A549 (cell line): ENCODE measurements around the gene HES3.

Experiments
- CBX2 ChIP-seq: fragments of 200-600 bp; sonication (generic); IDR thresholded peaks from 2 replicates; pipeline ENCODE4 v1.6.1; 2016; ENCODE audit warnings: low read depth, mild to moderate bottlenecking, borderline replicate concordance
- CTCF ChIP-seq: fragments of >200 bp; sonication (Bioruptor Twin); formaldehyde crosslinking; IDR thresholded peaks from 3 replicates; pipeline ENCODE4 v1.5.1; 2016
- HOXA7 ChIP-seq: fragments of 250-450 bp; sonication (Bioruptor Pico); IDR thresholded peaks from 2 replicates; pipeline ENCODE4 v1.5.0; 2020; ENCODE audit warnings: mild to moderate bottlenecking, moderate library complexity
- POLR2A ChIP-seq: IDR thresholded peaks from 2 replicates; pipeline ENCODE4 v1.6.1; 2012; ENCODE audit warnings: mild to moderate bottlenecking, low read length
- RAD21 ChIP-seq, 2 experiments: fragments of >200 bp in 1 of 2; sonication (Bioruptor Twin) in 1 of 2; formaldehyde crosslinking in 1 of 2; IDR thresholded peaks in 1 of 2; conservative IDR thresholded peaks in 1 of 2; 2 replicates in 1 of 2; 3 replicates in 1 of 2; pipeline ENCODE4 v1.6.1; 2012 to 2018; ENCODE audit warnings: inconsistent platforms in 1 of 2
- RFX5 ChIP-seq: fragments of 450-650 bp; IDR thresholded peaks from 2 replicates; pipeline ENCODE4 v1.7.1; 2014; ENCODE audit warnings: antibody characterized with exemption, mild to moderate bottlenecking, moderate library complexity
- TF ChIP-seq, protein P1 (sequence below): fragments of 200-600 bp; sonication (generic); IDR thresholded peaks from 2 replicates; pipeline ENCODE4 v1.6.1; 2016; ENCODE audit warnings: antibody characterized with exemption, mild to moderate bottlenecking, moderate library complexity

GRCh38 chr1:6202256-6202655 is 41.7 kb upstream of the HES3 start:
- no peak for TF ChIP-seq RAD21 (conservative IDR thresholded peaks at IDR 0.05 in 1 of 2, IDR thresholded peaks at IDR 0.05 in 1 of 2)
- no peak for TF ChIP-seq CTCF
- no peak for TF ChIP-seq HOXA7 (CRISPR knock-in tag)
- TF ChIP-seq CBX2: no peak
- TF ChIP-seq, protein P1, sequence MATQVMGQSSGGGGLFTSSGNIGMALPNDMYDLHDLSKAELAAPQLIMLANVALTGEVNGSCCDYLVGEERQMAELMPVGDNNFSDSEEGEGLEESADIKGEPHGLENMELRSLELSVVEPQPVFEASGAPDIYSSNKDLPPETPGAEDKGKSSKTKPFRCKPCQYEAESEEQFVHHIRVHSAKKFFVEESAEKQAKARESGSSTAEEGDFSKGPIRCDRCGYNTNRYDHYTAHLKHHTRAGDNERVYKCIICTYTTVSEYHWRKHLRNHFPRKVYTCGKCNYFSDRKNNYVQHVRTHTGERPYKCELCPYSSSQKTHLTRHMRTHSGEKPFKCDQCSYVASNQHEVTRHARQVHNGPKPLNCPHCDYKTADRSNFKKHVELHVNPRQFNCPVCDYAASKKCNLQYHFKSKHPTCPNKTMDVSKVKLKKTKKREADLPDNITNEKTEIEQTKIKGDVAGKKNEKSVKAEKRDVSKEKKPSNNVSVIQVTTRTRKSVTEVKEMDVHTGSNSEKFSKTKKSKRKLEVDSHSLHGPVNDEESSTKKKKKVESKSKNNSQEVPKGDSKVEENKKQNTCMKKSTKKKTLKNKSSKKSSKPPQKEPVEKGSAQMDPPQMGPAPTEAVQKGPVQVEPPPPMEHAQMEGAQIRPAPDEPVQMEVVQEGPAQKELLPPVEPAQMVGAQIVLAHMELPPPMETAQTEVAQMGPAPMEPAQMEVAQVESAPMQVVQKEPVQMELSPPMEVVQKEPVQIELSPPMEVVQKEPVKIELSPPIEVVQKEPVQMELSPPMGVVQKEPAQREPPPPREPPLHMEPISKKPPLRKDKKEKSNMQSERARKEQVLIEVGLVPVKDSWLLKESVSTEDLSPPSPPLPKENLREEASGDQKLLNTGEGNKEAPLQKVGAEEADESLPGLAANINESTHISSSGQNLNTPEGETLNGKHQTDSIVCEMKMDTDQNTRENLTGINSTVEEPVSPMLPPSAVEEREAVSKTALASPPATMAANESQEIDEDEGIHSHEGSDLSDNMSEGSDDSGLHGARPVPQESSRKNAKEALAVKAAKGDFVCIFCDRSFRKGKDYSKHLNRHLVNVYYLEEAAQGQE: no peak
- no peak for TF ChIP-seq POLR2A
- no peak for TF ChIP-seq RFX5
